ENCODE results near the gene HECW1.

The HECW1 gene

GRCh38 chr7:43325595-43325994 is 213.1 kb downstream of the HECW1 start:
- Histone ChIP-seq H3K4me3 (ENCODE audit: low read depth in 1 of 2, low read length in 1 of 2) (no peak overlapping the region), H3K9me3 (no peaks in the 10 kb centered on the region), H3K4me1 (ENCODE audit: control insufficient read depth in 1 of 2, insufficient read depth in 1 of 2, low read depth in 1 of 2, low read length in 1 of 2) (no peaks in the 10 kb centered on the region), H3K36me3 (no peaks in the 10 kb centered on the region), H3K27ac (no peak overlapping the region), H3K27me3 (no peaks in the 10 kb centered on the region)
- TF ChIP-seq, protein P1, sequence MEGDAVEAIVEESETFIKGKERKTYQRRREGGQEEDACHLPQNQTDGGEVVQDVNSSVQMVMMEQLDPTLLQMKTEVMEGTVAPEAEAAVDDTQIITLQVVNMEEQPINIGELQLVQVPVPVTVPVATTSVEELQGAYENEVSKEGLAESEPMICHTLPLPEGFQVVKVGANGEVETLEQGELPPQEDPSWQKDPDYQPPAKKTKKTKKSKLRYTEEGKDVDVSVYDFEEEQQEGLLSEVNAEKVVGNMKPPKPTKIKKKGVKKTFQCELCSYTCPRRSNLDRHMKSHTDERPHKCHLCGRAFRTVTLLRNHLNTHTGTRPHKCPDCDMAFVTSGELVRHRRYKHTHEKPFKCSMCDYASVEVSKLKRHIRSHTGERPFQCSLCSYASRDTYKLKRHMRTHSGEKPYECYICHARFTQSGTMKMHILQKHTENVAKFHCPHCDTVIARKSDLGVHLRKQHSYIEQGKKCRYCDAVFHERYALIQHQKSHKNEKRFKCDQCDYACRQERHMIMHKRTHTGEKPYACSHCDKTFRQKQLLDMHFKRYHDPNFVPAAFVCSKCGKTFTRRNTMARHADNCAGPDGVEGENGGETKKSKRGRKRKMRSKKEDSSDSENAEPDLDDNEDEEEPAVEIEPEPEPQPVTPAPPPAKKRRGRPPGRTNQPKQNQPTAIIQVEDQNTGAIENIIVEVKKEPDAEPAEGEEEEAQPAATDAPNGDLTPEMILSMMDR (IDR thresholded peaks at IDR 0.05), result no peak

GRCh38 chr7:43328336-43328735 is 215.9 kb downstream of the HECW1 start:
- no peak overlapping the region for H3K4me3 ChIP-seq (ENCODE audit: low read depth in 1 of 2, low read length in 1 of 2)
- H3K27me3 ChIP-seq, result no peaks in the 10 kb centered on the region
- H3K4me1 ChIP-seq (ENCODE audit: control insufficient read depth in 1 of 2, insufficient read depth in 1 of 2, low read depth in 1 of 2, low read length in 1 of 2), result no peaks in the 10 kb centered on the region
- no peaks in the 10 kb centered on the region for H3K36me3 ChIP-seq
- TF ChIP-seq, protein P1 (IDR thresholded peaks at IDR 0.05), result no peak
- no peaks in the 10 kb centered on the region for H3K9me3 ChIP-seq
- no peak overlapping the region for H3K27ac ChIP-seq

DNA sequence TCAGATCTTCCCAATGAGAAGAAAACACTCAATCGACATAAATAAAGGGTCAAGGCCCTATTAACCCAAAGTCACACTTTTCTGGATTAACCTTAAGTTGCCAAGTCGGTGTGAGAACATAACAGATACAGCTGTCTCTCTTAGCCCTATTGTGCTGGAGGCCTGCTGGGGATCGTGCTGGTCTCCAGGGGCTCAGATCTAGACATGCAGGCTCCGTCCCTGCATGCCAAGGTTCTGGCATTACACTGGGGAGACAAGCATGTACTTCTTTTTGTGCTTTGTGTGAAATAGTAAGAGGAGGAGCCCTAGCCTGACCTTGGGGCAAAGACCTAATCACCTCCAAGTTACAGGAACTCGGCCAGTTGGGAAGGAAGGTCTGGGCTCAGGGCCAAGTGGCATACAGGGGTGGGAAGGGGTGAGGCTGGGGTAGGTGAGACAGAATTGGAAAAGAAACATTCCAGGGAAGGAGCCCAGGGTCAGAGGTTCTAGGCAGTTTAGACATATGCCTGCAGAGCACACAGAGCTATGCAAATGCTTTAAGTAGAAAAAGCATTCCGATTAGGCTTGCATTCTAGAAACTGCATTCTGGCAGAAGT is 216.4 kb downstream of the HECW1 start:
- TF ChIP-seq, protein P1 (IDR thresholded peaks at IDR 0.05), result no peak
- H3K36me3 ChIP-seq, result no peaks in the 10 kb centered on the region
- no peak overlapping the region for H3K4me3 ChIP-seq (ENCODE audit: low read depth in 1 of 2, low read length in 1 of 2)
- H3K27ac ChIP-seq, result no peak overlapping the region
- no peaks in the 10 kb centered on the region for H3K27me3 ChIP-seq
- H3K4me1 ChIP-seq (ENCODE audit: control insufficient read depth in 1 of 2, insufficient read depth in 1 of 2, low read depth in 1 of 2, low read length in 1 of 2), result no peaks in the 10 kb centered on the region
- no peaks in the 10 kb centered on the region for H3K9me3 ChIP-seq

DNA sequence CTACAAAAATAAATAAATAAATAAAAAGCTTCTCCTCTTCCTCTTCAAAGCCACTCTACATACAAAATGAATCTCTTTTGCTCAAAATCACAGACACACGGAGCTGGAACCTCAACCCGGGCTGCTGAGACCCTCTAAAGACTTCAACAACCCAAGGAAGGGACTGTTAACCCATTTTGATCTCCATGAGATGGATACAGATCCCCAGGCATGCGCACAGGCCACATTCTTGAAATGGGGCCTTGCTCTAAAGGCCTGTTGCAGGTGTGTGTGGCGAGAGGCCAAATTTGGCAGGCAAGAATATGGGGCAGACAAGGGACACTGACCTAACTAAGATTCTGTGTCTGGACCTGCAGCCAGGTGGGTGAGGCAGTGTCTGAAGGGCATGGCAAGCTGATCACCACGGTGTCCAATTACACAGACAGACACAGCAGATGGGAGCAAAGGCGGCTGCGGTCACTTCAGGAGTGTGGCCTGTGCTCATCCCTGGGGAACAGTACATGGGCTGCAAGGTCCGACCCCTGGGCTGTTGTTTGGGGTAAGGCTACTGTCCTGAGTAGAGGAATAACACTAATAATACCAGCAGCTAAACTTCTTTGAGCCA is 219.8 kb downstream of the HECW1 start:
- Histone ChIP-seq H3K4me1 (ENCODE audit: control insufficient read depth in 1 of 2, insufficient read depth in 1 of 2, low read depth in 1 of 2, low read length in 1 of 2) (no peaks in the 10 kb centered on the region), H3K27me3 (no peaks in the 10 kb centered on the region), H3K4me3 (ENCODE audit: low read depth in 1 of 2, low read length in 1 of 2) (no peak overlapping the region), H3K27ac (no peak overlapping the region), H3K9me3 (no peaks in the 10 kb centered on the region), H3K36me3 (no peaks in the 10 kb centered on the region)
- TF ChIP-seq, protein P1 (IDR thresholded peaks at IDR 0.05), result no peak

DNA sequence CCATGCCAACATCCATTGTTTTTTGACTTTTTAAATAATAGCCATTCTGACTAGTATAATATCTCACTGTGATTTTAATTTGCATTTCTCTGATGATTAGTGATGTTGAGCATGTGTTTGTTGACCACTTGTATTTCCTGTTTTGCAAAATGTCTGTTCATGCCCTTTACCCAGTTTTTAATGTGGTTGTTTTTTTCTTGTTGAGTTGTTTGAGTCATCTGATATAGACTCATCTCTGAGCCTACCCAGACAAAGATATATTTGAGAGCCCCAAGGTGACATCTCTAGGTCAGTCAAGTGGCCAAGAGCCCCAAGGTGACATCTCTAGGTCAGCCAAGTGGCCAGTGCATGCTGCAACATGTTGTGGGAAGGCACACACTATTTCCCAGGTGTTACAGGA is 224.7 kb downstream of the HECW1 start:
- Histone ChIP-seq H3K4me1 (ENCODE audit: control insufficient read depth in 1 of 2, insufficient read depth in 1 of 2, low read depth in 1 of 2, low read length in 1 of 2) (no peaks in the 10 kb centered on the region), H3K36me3 (no peaks in the 10 kb centered on the region), H3K9me3 (no peaks in the 10 kb centered on the region), H3K4me3 (ENCODE audit: low read depth in 1 of 2, low read length in 1 of 2) (no peak overlapping the region), H3K27me3 (peaks cover 19% of the 10 kb centered on the region), H3K27ac (no peak overlapping the region)
- TF ChIP-seq, protein P1 (IDR thresholded peaks at IDR 0.05), result no peak
